K562 (cell line): ENCODE results near the gene CHI3L1. TPM values are rescaled to one million over a fixed set of nuclear protein-coding genes. Genes with fewer than 3 reads are reported as not detected.

Source experiments
- CBX8 ChIP-seq: fragments of 200-600 bp; sonication (generic); IDR thresholded peaks from 2 replicates; pipeline ENCODE4 v1.6.1; 2012; ENCODE audit warnings: borderline replicate concordance, mixed run types, low read depth, mild to moderate bottlenecking, moderate library complexity, mixed read lengths, low read length, control low read depth, inconsistent platforms; ENCODE audit not compliant: poor library complexity, severe bottlenecking; ENCODE audit errors: extremely low read depth
- MEF2D ChIP-seq: conservative IDR thresholded peaks from 2 replicates; pipeline ENCODE4 v1.6.1; 2016; ENCODE audit warnings: low read depth, missing genetic modification characterization, missing compliant biosample characterization
- PHF21A ChIP-seq: fragments of 450-650 bp; IDR thresholded peaks from 2 replicates; pipeline ENCODE4 v1.6.1; 2017; ENCODE audit warnings: low read depth, borderline replicate concordance
- RAD21 ChIP-seq, 2 experiments: fragments of 250-450 bp in 1 of 2; fragments of 450-650 bp in 1 of 2; sonication (Bioruptor Pico) in 1 of 2; formaldehyde crosslinking in 1 of 2; IDR thresholded peaks in 1 of 2; conservative IDR thresholded peaks in 1 of 2; 2 replicates each; pipeline versions ENCODE4 v1.4.0 to v1.8.0; 2020 to 2022; ENCODE audit warnings: mild to moderate bottlenecking in 2 of 2, moderate library complexity in 1 of 2
- SMAD4 ChIP-seq: fragments of 250-450 bp; sonication (Bioruptor Pico); conservative IDR thresholded peaks from 2 replicates; pipeline ENCODE4 v1.8.0; 2021; ENCODE audit warnings: inconsistent platforms, mild to moderate bottlenecking, moderate library complexity
- polyA plus RNA-seq, 8 experiments: library from polyadenylated mRNA; depleted of rRNA in 4 of 8; stranded (reverse) in 5 of 8; unstranded in 3 of 8; fragments of >200 nt; fragmentation: Nextera tagmentation in 2 of 8; fragmentation: Illumina TruSeq in 1 of 8; extraction: Ambion mirVana in 2 of 8; extraction: Trizol in 1 of 8; gene quantifications; 2 replicates each; pipeline versions ENCODE4 v1.2.1 to v1.2.3, GENCODE V29; 2011 to 2014; ENCODE audit warnings: inconsistent platforms in 1 of 8, missing spikeins in 1 of 8
- total RNA-seq, 7 experiments: library from RNA; depleted of rRNA in 6 of 7; stranded (reverse); fragments of >200 nt in 6 of 7; fragmentation: Illumina TruSeq in 2 of 7; extraction: Trizol in 2 of 7; gene quantifications; 2 replicates each; pipeline versions ENCODE4 v1.2.1 to v1.2.3, GENCODE V29; 2011 to 2021; ENCODE audit warnings: low replicate concordance in 1 of 7
- TF ChIP-seq, protein P1 (sequence below): fragments of 250-450 bp; sonication (Bioruptor Pico); IDR thresholded peaks from 2 replicates; pipeline ENCODE4 v1.5.0; 2020; ENCODE audit warnings: mild to moderate bottlenecking, borderline replicate concordance
- TF ChIP-seq, protein P2 (sequence below), 3 experiments: IDR thresholded peaks in 2 of 3; conservative IDR thresholded peaks in 1 of 3; 2 replicates each; pipeline ENCODE4 v1.5.1; 2011 to 2012; ENCODE audit warnings: low read length in 3 of 3, mild to moderate bottlenecking in 3 of 3, control low read depth in 2 of 3, improper control_type of control experiment in 1 of 3, inconsistent platforms in 1 of 3, low read depth in 1 of 3, mixed read lengths in 1 of 3, moderate library complexity in 1 of 3; ENCODE audit not compliant: insufficient read depth in 2 of 3

Gene CHI3L1
- total and polyA plus RNA-seq, 9 of the 15 experiments (the other 6 are each of a cell fraction or from before 2014, with no cell fraction given), result not detected

DNA sequence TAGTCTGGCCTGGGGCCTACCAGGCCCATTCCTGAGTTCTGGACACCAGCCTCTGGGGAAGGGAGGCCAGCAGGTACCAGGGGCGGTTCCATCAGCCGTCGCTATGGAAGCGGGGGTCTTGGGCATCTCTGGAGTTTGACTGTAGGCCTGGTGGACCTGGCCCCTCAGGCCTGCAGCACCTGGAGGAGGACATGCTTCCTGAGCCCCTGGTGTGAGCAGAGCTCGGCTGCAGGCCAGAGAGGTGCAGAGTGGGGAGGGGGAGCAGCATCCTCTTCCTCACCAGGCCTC lies 18.6 kb downstream of the CHI3L1 start (continued):
- TF ChIP-seq, protein P1, sequence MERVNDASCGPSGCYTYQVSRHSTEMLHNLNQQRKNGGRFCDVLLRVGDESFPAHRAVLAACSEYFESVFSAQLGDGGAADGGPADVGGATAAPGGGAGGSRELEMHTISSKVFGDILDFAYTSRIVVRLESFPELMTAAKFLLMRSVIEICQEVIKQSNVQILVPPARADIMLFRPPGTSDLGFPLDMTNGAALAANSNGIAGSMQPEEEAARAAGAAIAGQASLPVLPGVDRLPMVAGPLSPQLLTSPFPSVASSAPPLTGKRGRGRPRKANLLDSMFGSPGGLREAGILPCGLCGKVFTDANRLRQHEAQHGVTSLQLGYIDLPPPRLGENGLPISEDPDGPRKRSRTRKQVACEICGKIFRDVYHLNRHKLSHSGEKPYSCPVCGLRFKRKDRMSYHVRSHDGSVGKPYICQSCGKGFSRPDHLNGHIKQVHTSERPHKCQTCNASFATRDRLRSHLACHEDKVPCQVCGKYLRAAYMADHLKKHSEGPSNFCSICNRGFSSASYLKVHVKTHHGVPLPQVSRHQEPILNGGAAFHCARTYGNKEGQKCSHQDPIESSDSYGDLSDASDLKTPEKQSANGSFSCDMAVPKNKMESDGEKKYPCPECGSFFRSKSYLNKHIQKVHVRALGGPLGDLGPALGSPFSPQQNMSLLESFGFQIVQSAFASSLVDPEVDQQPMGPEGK (CRISPR knock-in tag), result no peak
- TF ChIP-seq CBX8 (no peak), RAD21 (CRISPR knock-in tag; conservative IDR thresholded peaks at IDR 0.05 in 1 of 2, IDR thresholded peaks at IDR 0.05 in 1 of 2) (no peak), MEF2D (tag) (no peak), PHF21A (no peak), SMAD4 (CRISPR knock-in tag) (no peak)
- TF ChIP-seq, protein P2, sequence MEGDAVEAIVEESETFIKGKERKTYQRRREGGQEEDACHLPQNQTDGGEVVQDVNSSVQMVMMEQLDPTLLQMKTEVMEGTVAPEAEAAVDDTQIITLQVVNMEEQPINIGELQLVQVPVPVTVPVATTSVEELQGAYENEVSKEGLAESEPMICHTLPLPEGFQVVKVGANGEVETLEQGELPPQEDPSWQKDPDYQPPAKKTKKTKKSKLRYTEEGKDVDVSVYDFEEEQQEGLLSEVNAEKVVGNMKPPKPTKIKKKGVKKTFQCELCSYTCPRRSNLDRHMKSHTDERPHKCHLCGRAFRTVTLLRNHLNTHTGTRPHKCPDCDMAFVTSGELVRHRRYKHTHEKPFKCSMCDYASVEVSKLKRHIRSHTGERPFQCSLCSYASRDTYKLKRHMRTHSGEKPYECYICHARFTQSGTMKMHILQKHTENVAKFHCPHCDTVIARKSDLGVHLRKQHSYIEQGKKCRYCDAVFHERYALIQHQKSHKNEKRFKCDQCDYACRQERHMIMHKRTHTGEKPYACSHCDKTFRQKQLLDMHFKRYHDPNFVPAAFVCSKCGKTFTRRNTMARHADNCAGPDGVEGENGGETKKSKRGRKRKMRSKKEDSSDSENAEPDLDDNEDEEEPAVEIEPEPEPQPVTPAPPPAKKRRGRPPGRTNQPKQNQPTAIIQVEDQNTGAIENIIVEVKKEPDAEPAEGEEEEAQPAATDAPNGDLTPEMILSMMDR (IDR thresholded peaks at IDR 0.05 in 2 of 3, conservative IDR thresholded peaks at IDR 0.05 in 1 of 3; ENCODE audit: insufficient read depth in 2 of 3, low read depth in 1 of 3, low read length in 3 of 3), result no peak
